Neutrophil (primary cell): ENCODE measurements around the gene GNAT1.

Experiments
- H3K27ac ChIP-seq: fragments of 200-600 bp; sonication (generic); 2 replicates; pipeline ENCODE4 v1.5.1; 2016; ENCODE audit warnings: mild to moderate bottlenecking, moderate library complexity
- H3K27me3 ChIP-seq: fragments of 200-600 bp; sonication (generic); 2 replicates; pipeline ENCODE4 v1.6.0; 2016; ENCODE audit warnings: mild to moderate bottlenecking
- H3K36me3 ChIP-seq: fragments of 200-600 bp; sonication (generic); 2 replicates; pipeline ENCODE4 v1.5.1; 2017
- H3K4me1 ChIP-seq, 2 experiments: fragments of 200-600 bp in 1 of 2; sonication (generic) in 1 of 2; 1 replicate in 1 of 2; 2 replicates in 1 of 2; pipeline versions ENCODE4 v1.5.1 to v1.6.1; 2013 to 2016; ENCODE audit warnings: low read depth in 1 of 2, low read length in 1 of 2, mild to moderate bottlenecking in 1 of 2, moderate library complexity in 1 of 2; ENCODE audit not compliant: control insufficient read depth in 1 of 2, insufficient read depth in 1 of 2
- H3K4me3 ChIP-seq, 2 experiments: fragments of 200-600 bp in 1 of 2; sonication (generic) in 1 of 2; 1 replicate in 1 of 2; 2 replicates in 1 of 2; pipeline ENCODE4 v1.5.1; 2013 to 2016; ENCODE audit warnings: low read depth in 1 of 2, low read length in 1 of 2, mild to moderate bottlenecking in 1 of 2, moderate library complexity in 1 of 2
- H3K9me3 ChIP-seq: fragments of 200-600 bp; sonication (generic); 2 replicates; pipeline ENCODE4 v1.5.1; 2016
- CTCF ChIP-seq: fragments of 200-600 bp; sonication (generic); IDR thresholded peaks from 2 replicates; pipeline ENCODE4 v1.5.1; 2016; ENCODE audit warnings: antibody characterized with exemption

The GNAT1 gene

DNA sequence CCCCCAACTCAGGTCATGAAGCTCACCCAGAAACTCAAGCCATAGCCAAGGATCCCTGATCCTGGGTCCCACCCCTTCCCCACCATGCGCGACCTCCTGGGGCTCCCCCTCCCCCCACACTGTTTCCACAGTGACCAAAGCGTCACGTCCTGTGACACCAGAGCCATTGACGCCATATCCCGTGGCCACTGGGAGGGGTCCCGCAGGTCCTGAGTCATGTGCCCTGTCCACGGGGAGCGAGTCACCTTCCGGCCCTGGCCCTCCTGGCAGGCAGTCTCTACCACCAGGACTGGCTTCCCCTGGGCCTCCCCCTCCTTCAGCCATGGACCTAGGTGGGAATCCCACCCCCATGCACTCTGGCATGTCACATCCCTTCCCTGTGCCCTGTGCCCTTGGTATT, 20.7 kb upstream of the GNAT1 start:
- Histone ChIP-seq H3K27me3 (no peaks in the 10 kb centered on the region), H3K36me3 (no peaks in the 10 kb centered on the region), H3K4me3 (no peak overlapping the region), H3K9me3 (no peaks in the 10 kb centered on the region), H3K4me1 (peaks cover 0 to 4% of the 10 kb centered on the region in 2 experiments), H3K27ac (no peak overlapping the region)
- TF ChIP-seq CTCF = no peak

GRCh38 chr3:50171540-50172301, 19.7 kb upstream of the GNAT1 start:
- Histone ChIP-seq H3K27me3 (no peaks in the 10 kb centered on the region), H3K9me3 (no peaks in the 10 kb centered on the region), H3K36me3 (no peaks in the 10 kb centered on the region), H3K27ac (no peak overlapping the region), H3K4me3 (no peak overlapping the region), H3K4me1 (peaks cover 0 to 4% of the 10 kb centered on the region in 2 experiments)
- no peak for TF ChIP-seq CTCF

DNA sequence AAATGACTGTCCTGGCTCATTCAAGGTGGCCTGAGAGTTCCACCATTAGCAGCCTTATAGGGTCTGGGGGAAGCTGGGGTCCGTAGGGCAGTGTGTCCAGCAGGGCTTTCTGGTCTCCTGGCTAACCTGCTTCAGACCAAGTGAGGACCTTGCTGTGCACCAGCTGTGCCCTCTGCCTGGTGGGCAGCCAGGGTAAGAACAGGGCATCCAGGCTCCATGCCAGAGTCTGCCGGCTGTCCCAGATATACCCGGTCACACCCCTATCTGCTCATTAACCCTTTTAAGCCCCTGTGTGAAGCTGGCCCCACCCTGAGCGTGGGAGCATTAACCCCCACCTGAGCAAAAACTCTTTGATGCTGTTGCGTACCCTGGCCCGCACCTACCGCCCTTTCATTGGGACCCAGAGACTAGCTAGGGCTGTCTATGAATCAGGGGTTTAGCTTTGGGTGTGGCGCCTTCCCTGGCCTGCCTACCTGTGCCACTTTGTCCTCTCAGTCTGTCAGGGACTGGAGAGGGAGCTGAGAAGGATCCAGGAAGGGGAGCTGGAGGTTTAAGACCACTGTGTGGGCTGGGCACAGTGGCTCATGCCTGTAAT, 18.7 kb upstream of the GNAT1 start:
- TF ChIP-seq CTCF = no peak
- Histone ChIP-seq H3K36me3 (no peaks in the 10 kb centered on the region), H3K27ac (no peak overlapping the region)

GRCh38 chr3:50173685-50174516, 17.5 kb upstream of the GNAT1 start:
- H3K27ac ChIP-seq = no peak overlapping the region
- no peaks in the 10 kb centered on the region for H3K36me3 ChIP-seq
- no peak overlapping the region for H3K4me3 ChIP-seq
- TF ChIP-seq CTCF = no peak
- H3K4me1 ChIP-seq = peaks cover 0 to 4% of the 10 kb centered on the region in 2 experiments
- no peaks in the 10 kb centered on the region for H3K27me3 ChIP-seq
- H3K9me3 ChIP-seq = no peaks in the 10 kb centered on the region

More for the DNA sequence above, 18.7 kb upstream of the GNAT1 start:
- no peak overlapping the region for H3K4me3 ChIP-seq
- H3K9me3 ChIP-seq = no peaks in the 10 kb centered on the region
- H3K4me1 ChIP-seq = peaks cover 0 to 4% of the 10 kb centered on the region in 2 experiments
- no peaks in the 10 kb centered on the region for H3K27me3 ChIP-seq

- H3K27me3 ChIP-seq = no peaks in the 10 kb centered on the region
- H3K9me3 ChIP-seq = no peaks in the 10 kb centered on the region
- H3K36me3 ChIP-seq = no peaks in the 10 kb centered on the region
- H3K4me1 ChIP-seq = peaks cover 0 to 4% of the 10 kb centered on the region in 2 experiments
- H3K27ac ChIP-seq = no peak overlapping the region
- no peak for TF ChIP-seq CTCF
- no peak overlapping the region for H3K4me3 ChIP-seq
Observed at GRCh38 chr3:50174517-50174895, 16.9 kb upstream of the GNAT1 start.
